Gastroesophageal sphincter (tissue), 3 donors: ENCODE data around the gene HIVEP2.

ENCODE experiments used
- EP300 ChIP-seq: sonication (generic); formaldehyde crosslinking; IDR thresholded peaks from one replicate; pipeline ENCODE4 v1.6.1; 2017; ENCODE audit warnings: antibody characterized with exemption, mild to moderate bottlenecking
- TF ChIP-seq, protein P1 (sequence below), 4 experiments: fragments of 200-600 bp in 2 of 4; fragments of 450-650 bp in 2 of 4; sonication (generic) in 1 of 4; IDR thresholded peaks; one replicate each; pipeline ENCODE4 v1.5.1; 2017 to 2019; ENCODE audit warnings: antibody characterized with exemption in 4 of 4, mild to moderate bottlenecking in 2 of 4, moderate library complexity in 2 of 4

DNA sequence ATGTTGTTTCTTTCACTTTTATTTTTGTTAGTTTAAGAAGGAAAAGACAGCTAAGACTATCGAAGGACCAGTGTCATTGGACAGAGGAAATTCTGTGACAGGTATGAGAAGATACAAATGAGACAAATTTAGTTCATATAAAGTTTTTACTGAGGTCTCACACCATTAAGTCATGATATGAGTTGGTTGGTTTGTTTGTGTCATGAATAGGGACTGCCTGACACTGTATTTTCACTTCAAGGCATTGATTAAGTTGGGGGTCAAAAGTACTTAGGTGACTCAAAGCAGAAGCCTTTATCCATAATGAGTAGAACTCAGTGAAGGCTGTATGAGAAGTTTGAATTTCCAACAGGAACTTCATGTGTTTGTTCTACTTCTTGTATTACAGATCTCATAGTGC, 21.3 kb upstream of the HIVEP2 start:
- TF ChIP-seq, protein P1, sequence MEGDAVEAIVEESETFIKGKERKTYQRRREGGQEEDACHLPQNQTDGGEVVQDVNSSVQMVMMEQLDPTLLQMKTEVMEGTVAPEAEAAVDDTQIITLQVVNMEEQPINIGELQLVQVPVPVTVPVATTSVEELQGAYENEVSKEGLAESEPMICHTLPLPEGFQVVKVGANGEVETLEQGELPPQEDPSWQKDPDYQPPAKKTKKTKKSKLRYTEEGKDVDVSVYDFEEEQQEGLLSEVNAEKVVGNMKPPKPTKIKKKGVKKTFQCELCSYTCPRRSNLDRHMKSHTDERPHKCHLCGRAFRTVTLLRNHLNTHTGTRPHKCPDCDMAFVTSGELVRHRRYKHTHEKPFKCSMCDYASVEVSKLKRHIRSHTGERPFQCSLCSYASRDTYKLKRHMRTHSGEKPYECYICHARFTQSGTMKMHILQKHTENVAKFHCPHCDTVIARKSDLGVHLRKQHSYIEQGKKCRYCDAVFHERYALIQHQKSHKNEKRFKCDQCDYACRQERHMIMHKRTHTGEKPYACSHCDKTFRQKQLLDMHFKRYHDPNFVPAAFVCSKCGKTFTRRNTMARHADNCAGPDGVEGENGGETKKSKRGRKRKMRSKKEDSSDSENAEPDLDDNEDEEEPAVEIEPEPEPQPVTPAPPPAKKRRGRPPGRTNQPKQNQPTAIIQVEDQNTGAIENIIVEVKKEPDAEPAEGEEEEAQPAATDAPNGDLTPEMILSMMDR (IDR thresholded peaks at IDR 0.05): no peak
- no peak for TF ChIP-seq EP300
